ENCODE measurements around the gene FLNB.
A peak's percentile ranks its signal among the peaks of the same experiment; 100 is the strongest.

FLNB gene

DNA sequence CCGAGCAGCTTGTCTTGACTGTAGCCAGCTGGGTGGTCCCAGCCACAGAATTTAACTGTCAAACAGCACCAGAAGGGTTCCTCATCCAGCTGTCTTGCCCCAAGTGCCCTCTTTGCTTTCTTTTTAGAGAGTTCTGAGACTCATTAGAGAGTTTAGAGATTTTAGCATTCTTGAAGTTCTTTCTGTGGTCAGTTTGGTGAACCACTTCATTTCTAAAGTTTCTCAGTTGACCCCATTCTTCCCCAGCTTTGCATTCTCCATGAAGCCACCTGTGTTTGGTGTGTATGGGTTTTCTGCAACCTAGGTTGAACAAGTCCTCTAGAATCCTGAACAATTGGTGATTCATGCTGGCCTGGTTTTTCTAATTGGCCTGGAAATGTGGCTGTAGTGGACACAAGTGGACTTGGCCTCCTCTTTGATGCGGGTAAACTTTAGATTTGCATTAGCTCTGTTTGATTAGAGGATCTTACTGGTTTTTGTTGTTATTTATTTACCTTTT, 33.7 kb downstream of the FLNB start:
- TF ChIP-seq, protein P1, sequence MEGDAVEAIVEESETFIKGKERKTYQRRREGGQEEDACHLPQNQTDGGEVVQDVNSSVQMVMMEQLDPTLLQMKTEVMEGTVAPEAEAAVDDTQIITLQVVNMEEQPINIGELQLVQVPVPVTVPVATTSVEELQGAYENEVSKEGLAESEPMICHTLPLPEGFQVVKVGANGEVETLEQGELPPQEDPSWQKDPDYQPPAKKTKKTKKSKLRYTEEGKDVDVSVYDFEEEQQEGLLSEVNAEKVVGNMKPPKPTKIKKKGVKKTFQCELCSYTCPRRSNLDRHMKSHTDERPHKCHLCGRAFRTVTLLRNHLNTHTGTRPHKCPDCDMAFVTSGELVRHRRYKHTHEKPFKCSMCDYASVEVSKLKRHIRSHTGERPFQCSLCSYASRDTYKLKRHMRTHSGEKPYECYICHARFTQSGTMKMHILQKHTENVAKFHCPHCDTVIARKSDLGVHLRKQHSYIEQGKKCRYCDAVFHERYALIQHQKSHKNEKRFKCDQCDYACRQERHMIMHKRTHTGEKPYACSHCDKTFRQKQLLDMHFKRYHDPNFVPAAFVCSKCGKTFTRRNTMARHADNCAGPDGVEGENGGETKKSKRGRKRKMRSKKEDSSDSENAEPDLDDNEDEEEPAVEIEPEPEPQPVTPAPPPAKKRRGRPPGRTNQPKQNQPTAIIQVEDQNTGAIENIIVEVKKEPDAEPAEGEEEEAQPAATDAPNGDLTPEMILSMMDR (IDR thresholded peaks at IDR 0.05; ENCODE audit: control insufficient read depth, insufficient read depth, low read depth, low read length, missing control alignments) = no peak
- no peak overlapping the region for H3K4me3 ChIP-seq (ENCODE audit: control insufficient read depth, low read depth, low read length)
- DNase-seq (ENCODE audit: low read depth) = peak; percentile 73

GRCh38 chr3:58042947-58043707, 34.9 kb downstream of the FLNB start:
- TF ChIP-seq, protein P1 (IDR thresholded peaks at IDR 0.05; ENCODE audit: control insufficient read depth, insufficient read depth, low read depth, low read length, missing control alignments) = no peak
- no peak for DNase-seq (ENCODE audit: low read depth)
- no peak overlapping the region for H3K4me3 ChIP-seq (ENCODE audit: control insufficient read depth, low read depth, low read length)

DNA sequence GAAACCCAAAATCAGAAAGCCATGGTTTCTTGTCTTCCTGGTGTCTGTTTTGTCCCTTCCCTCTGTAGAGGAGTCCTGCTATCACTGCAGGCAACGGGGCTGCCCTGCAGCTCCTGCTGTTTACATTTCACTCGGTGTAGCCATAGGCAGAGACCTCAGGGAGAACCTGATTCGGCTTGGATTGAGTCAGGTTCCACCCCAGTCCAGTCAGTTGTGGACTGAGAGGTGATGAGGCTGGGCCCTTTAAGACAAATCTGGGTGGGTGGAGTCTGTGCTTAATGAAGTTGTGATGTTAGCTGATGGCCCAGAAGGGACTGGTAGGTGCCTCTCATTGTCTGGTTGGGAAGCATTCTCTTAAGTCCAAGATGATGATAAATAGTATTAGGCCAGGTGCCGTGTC, 35.7 kb downstream of the FLNB start:
- DNase-seq (ENCODE audit: low read depth) = no peak
- TF ChIP-seq, protein P1 (IDR thresholded peaks at IDR 0.05; ENCODE audit: control insufficient read depth, insufficient read depth, low read depth, low read length, missing control alignments) = no peak
- no peak overlapping the region for H3K4me3 ChIP-seq (ENCODE audit: control insufficient read depth, low read depth, low read length)

DNA sequence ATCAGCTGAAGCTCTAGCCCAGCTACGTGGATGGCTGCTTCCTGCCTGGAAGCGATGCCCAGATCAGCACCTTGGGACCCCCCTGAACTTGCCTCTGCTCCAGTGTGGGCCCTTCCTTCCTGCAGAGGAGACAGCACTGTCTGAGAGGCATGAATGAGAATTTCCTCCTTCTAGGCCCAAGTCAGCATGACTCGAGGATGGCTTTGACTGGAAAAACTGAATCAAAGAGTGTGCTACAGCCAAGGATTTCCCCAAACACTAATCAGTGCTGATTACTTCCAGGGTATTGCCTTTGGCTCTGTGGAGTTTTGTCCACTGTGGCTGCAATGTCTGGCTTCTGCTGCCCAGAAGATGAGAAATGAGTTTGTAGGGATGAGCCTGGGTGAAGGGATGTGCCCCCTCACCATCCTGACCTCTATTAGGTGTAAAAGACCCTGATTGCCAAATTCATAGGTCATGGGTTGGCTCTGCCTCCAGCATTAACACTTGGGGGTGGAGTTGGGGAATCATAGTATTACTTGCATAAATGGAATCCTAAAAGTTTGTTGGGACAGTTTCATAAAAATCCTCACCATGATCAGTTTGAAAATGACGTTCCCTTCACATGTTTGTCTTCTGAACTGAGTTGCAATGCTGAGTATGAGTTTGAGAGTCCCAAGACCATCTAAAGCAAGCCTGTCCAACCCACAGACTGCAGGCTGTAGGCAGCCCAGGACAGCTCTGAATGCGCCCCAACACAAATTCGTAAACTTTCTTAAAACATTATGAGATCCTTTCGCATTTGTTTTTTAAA, 36.7 kb downstream of the FLNB start:
- no peak for DNase-seq (ENCODE audit: low read depth)
- TF ChIP-seq, protein P1 (IDR thresholded peaks at IDR 0.05; ENCODE audit: control insufficient read depth, insufficient read depth, low read depth, low read length, missing control alignments) = no peak
- H3K4me3 ChIP-seq (ENCODE audit: control insufficient read depth, low read depth, low read length) = no peak overlapping the region

- peak; percentile 83 for DNase-seq (ENCODE audit: low read depth)
- H3K4me3 ChIP-seq (ENCODE audit: control insufficient read depth, low read depth, low read length) = no peak overlapping the region
- TF ChIP-seq, protein P1 (IDR thresholded peaks at IDR 0.05; ENCODE audit: control insufficient read depth, insufficient read depth, low read depth, low read length, missing control alignments) = no peak
Observed at GRCh38 chr3:58047826-58048225, 39.6 kb downstream of the FLNB start.

GRCh38 chr3:58048301-58048700, 40.1 kb downstream of the FLNB start:
- TF ChIP-seq, protein P1 (IDR thresholded peaks at IDR 0.05; ENCODE audit: control insufficient read depth, insufficient read depth, low read depth, low read length, missing control alignments) = no peak
- H3K4me3 ChIP-seq (ENCODE audit: control insufficient read depth, low read depth, low read length) = no peak overlapping the region
- DNase-seq (ENCODE audit: low read depth) = no peak

Data from AG09309 (cell line).